ENCODE data around the gene PEA15.

PEA15 gene

GRCh38 chr1:160205242-160206035, at the start of gene PEA15:
TSS of gene PEA15 (plus strand) at chr1:160205384. CDS start at chr1:160211545, 6,161 bp downstream.
- peak; percentile 76 for DNase-seq

- DNase-seq: no peak
These were observed 48.8 kb upstream of the PEA15 start for GRCh38 chr1:160156361-160156760.

- no peak for DNase-seq
These were observed 48.0 kb upstream of the PEA15 start for GRCh38 chr1:160157174-160157573.

- DNase-seq: no peak
These were observed 47.2 kb upstream of the PEA15 start for GRCh38 chr1:160158031-160158430.

- DNase-seq: no peak
These were observed 46.6 kb upstream of the PEA15 start for GRCh38 chr1:160158534-160158933.

GRCh38 chr1:160159846-160160245, 45.3 kb upstream of the PEA15 start:
- DNase-seq: no peak

- DNase-seq: no peak
These were observed 43.0 kb upstream of the PEA15 start for GRCh38 chr1:160161965-160162705.

GRCh38 chr1:160162931-160163330, 42.3 kb upstream of the PEA15 start:
- no peak for DNase-seq

GRCh38 chr1:160163615-160164014, 41.6 kb upstream of the PEA15 start:
- no peak for DNase-seq

GRCh38 chr1:160164121-160164520, 41.1 kb upstream of the PEA15 start:
- DNase-seq: no peak

- no peak for DNase-seq
These were observed 38.9 kb upstream of the PEA15 start for GRCh38 chr1:160166166-160166868.

GRCh38 chr1:160167056-160167455, 38.1 kb upstream of the PEA15 start:
- no peak for DNase-seq

- no peak for DNase-seq
These were observed 37.6 kb upstream of the PEA15 start for GRCh38 chr1:160167580-160167979.

- DNase-seq: no peak
These were observed 37.2 kb upstream of the PEA15 start for GRCh38 chr1:160168016-160168415.

- DNase-seq: no peak
These were observed 36.4 kb upstream of the PEA15 start for GRCh38 chr1:160168609-160169369.

- DNase-seq: no peak
These were observed 35.4 kb upstream of the PEA15 start for GRCh38 chr1:160169553-160170399.

GRCh38 chr1:160171354-160171753, 33.8 kb upstream of the PEA15 start:
- no peak for DNase-seq

GRCh38 chr1:160171980-160172379, 33.2 kb upstream of the PEA15 start:
- DNase-seq: no peak

GRCh38 chr1:160177231-160177630, 28.0 kb upstream of the PEA15 start:
- no peak for DNase-seq

GRCh38 chr1:160177667-160178066, 27.5 kb upstream of the PEA15 start:
- no peak for DNase-seq

- DNase-seq: no peak
These were observed 26.5 kb upstream of the PEA15 start for GRCh38 chr1:160178731-160179130.

- no peak for DNase-seq
These were observed 25.8 kb upstream of the PEA15 start for GRCh38 chr1:160179336-160179735.
